MG63 (cell line): Measurements from ENCODE around the gene ANKRD16. TPM values are rescaled to one million over a fixed set of nuclear protein-coding genes. Genes with fewer than 3 reads are reported as not detected.
"Not testable (repeated sequence)": the region's sequence is repeated elsewhere in the genome, so short reads cannot be mapped to it uniquely, and the experiment has no call there.

Experiments used
- DNase-seq: peaks from one replicate; pipeline ENCODE4 v3.0.0-alpha.2; 2020
- H3K27me3 ChIP-seq: fragments of 250-450 bp; sonication (Bioruptor Pico); 2 replicates; pipeline ENCODE4 v1.5.1; 2020; ENCODE audit warnings: mild to moderate bottlenecking, moderate library complexity
- H3K36me3 ChIP-seq: fragments of 250-450 bp; sonication (Bioruptor Pico); 2 replicates; pipeline ENCODE4 v1.5.1; 2020; ENCODE audit warnings: mild to moderate bottlenecking, moderate library complexity
- H3K4me3 ChIP-seq: fragments of 250-450 bp; sonication (Bioruptor Pico); 2 replicates; pipeline ENCODE4 v1.5.1; 2020; ENCODE audit warnings: mild to moderate bottlenecking, moderate library complexity
- H3K9me3 ChIP-seq: fragments of 250-450 bp; sonication (Bioruptor Pico); 2 replicates; pipeline ENCODE4 v1.5.1; 2020; ENCODE audit warnings: mild to moderate bottlenecking, moderate library complexity
- total RNA-seq: library from RNA; depleted of rRNA; stranded (reverse); fragments of >200 nt; shearing (Covaris generic); gene quantifications from 2 replicates; pipeline ENCODE4 v1.2.3, GENCODE V29; 2014; ENCODE audit warnings: low replicate concordance

Gene ANKRD16
- total RNA-seq, 1 experiment from 2014 or later: 7.4 TPM

- not testable (repeated sequence) for DNase-seq, H3K36me3 ChIP-seq, H3K4me3 ChIP-seq, H3K27me3 ChIP-seq, H3K9me3 ChIP-seq
Measured at GRCh38 chr10:5862981-5863685, 26.6 kb downstream of the ANKRD16 start.

GRCh38 chr10:5862360-5862961, 27.2 kb downstream of the ANKRD16 start:
- no peak for DNase-seq
- Histone ChIP-seq H3K27me3 (no peaks in the 10 kb centered on the region), H3K9me3 (peaks cover 3% of the 10 kb centered on the region)

GRCh38 chr10:5860066-5860465, 29.6 kb downstream of the ANKRD16 start:
- Histone ChIP-seq H3K4me3 (no peak overlapping the region), H3K27me3 (no peaks in the 10 kb centered on the region), H3K36me3 (peaks cover 9% of the 10 kb centered on the region), H3K9me3 (peaks cover 3% of the 10 kb centered on the region)
- no peak for DNase-seq

More at GRCh38 chr10:5862360-5862961, 27.2 kb downstream of the ANKRD16 start:
- H3K36me3 ChIP-seq: peaks cover 9% of the 10 kb centered on the region
- no peak overlapping the region for H3K4me3 ChIP-seq

GRCh38 chr10:5858811-5859210, 30.9 kb downstream of the ANKRD16 start:
- no peak for DNase-seq
- Histone ChIP-seq H3K27me3 (no peaks in the 10 kb centered on the region), H3K4me3 (no peak overlapping the region), H3K9me3 (peaks cover 3% of the 10 kb centered on the region), H3K36me3 (peaks cover 9% of the 10 kb centered on the region)

GRCh38 chr10:5856701-5857004, 33.0 kb downstream of the ANKRD16 start:
- H3K27me3 ChIP-seq: no peaks in the 10 kb centered on the region
- no peak overlapping the region for H3K4me3 ChIP-seq
- DNase-seq: no peak
- no peaks in the 10 kb centered on the region for H3K9me3 ChIP-seq
- no peaks in the 10 kb centered on the region for H3K36me3 ChIP-seq

- no peaks in the 10 kb centered on the region for H3K36me3 ChIP-seq
- H3K9me3 ChIP-seq: no peaks in the 10 kb centered on the region
- DNase-seq: no peak
- H3K27me3 ChIP-seq: no peaks in the 10 kb centered on the region
- H3K4me3 ChIP-seq: no peak overlapping the region
Measured at GRCh38 chr10:5855979-5856700, 33.6 kb downstream of the ANKRD16 start.

GRCh38 chr10:5854131-5854475, 35.6 kb downstream of the ANKRD16 start:
- no peak for DNase-seq
- H3K9me3 ChIP-seq: no peaks in the 10 kb centered on the region
- no peaks in the 10 kb centered on the region for H3K36me3 ChIP-seq
- no peaks in the 10 kb centered on the region for H3K27me3 ChIP-seq
- H3K4me3 ChIP-seq: no peak overlapping the region

- H3K36me3 ChIP-seq, DNase-seq, H3K4me3 ChIP-seq, H3K9me3 ChIP-seq, H3K27me3 ChIP-seq: not testable (repeated sequence)
Measured at GRCh38 chr10:5846667-5847066, 43.0 kb downstream of the ANKRD16 start.

- Histone ChIP-seq H3K9me3 (no peaks in the 10 kb centered on the region), H3K4me3 (no peak overlapping the region), H3K36me3 (no peaks in the 10 kb centered on the region), H3K27me3 (no peaks in the 10 kb centered on the region)
- no peak for DNase-seq
Measured at GRCh38 chr10:5844345-5845055, 45.2 kb downstream of the ANKRD16 start.

GRCh38 chr10:5843686-5844344, 45.9 kb downstream of the ANKRD16 start:
- no peaks in the 10 kb centered on the region for H3K9me3 ChIP-seq
- no peaks in the 10 kb centered on the region for H3K36me3 ChIP-seq
- H3K4me3 ChIP-seq: no peak overlapping the region
- H3K27me3 ChIP-seq: no peaks in the 10 kb centered on the region
- DNase-seq: no peak

- no peaks in the 10 kb centered on the region for H3K36me3 ChIP-seq
- no peaks in the 10 kb centered on the region for H3K9me3 ChIP-seq
- H3K4me3 ChIP-seq: no peak overlapping the region
- DNase-seq: no peak
- no peaks in the 10 kb centered on the region for H3K27me3 ChIP-seq
Measured at GRCh38 chr10:5841965-5842364, 47.7 kb downstream of the ANKRD16 start.

- H3K9me3 ChIP-seq: no peaks in the 10 kb centered on the region
- no peak overlapping the region for H3K4me3 ChIP-seq
- DNase-seq: no peak
- no peaks in the 10 kb centered on the region for H3K36me3 ChIP-seq
- no peaks in the 10 kb centered on the region for H3K27me3 ChIP-seq
Measured at GRCh38 chr10:5840314-5841307, 49.1 kb downstream of the ANKRD16 start.

GRCh38 chr10:5836181-5836580, 53.5 kb downstream of the ANKRD16 start:
- not testable (repeated sequence) for H3K27me3 ChIP-seq, DNase-seq, H3K4me3 ChIP-seq

GRCh38 chr10:5835446-5836095, 54.1 kb downstream of the ANKRD16 start:
- no peak overlapping the region for H3K4me3 ChIP-seq
- no peaks in the 10 kb centered on the region for H3K36me3 ChIP-seq
- peak; percentile 73 for DNase-seq
- no peaks in the 10 kb centered on the region for H3K27me3 ChIP-seq
- H3K9me3 ChIP-seq: no peaks in the 10 kb centered on the region

More at GRCh38 chr10:5836181-5836580, 53.5 kb downstream of the ANKRD16 start:
- not testable (repeated sequence) for H3K36me3 ChIP-seq, H3K9me3 ChIP-seq

- Histone ChIP-seq H3K4me3 (no peak overlapping the region), H3K27me3 (no peaks in the 10 kb centered on the region), H3K9me3 (no peaks in the 10 kb centered on the region), H3K36me3 (no peaks in the 10 kb centered on the region)
- no peak for DNase-seq
Measured at GRCh38 chr10:5833814-5834213, 55.9 kb downstream of the ANKRD16 start.
